ENCODE data around the gene ASB8.

Gene ASB8

GRCh38 chr12:48193623-48194022 lies 36.3 kb upstream of the ASB8 start:
- H3K4me1 ChIP-seq (ENCODE audit: insufficient read depth, low read length) = no peaks in the 10 kb centered on the region
- H3K27ac ChIP-seq (ENCODE audit: low read depth, low read length) = no peak overlapping the region

GRCh38 chr12:48192861-48193260 lies 35.5 kb upstream of the ASB8 start:
- H3K4me3 ChIP-seq (ENCODE audit: low read depth in 1 of 2, low read length in 2 of 2) = no peak overlapping the region
- no peaks in the 10 kb centered on the region for H3K4me1 ChIP-seq (ENCODE audit: insufficient read depth, low read length)
- H3K9ac ChIP-seq (ENCODE audit: low read length) = no peak overlapping the region
- no peaks in the 10 kb centered on the region for H3K27me3 ChIP-seq (ENCODE audit: control insufficient read depth in 1 of 2, insufficient read depth in 2 of 2, low read length in 2 of 2)
- H3K27ac ChIP-seq (ENCODE audit: low read depth, low read length) = no peak overlapping the region
- no peaks in the 10 kb centered on the region for H3K36me3 ChIP-seq (ENCODE audit: insufficient read depth, low read length)
- H3K9me3 ChIP-seq (ENCODE audit: low read length) = no peaks in the 10 kb centered on the region

More at GRCh38 chr12:48193623-48194022, 36.3 kb upstream of the ASB8 start:
- Histone ChIP-seq H3K9ac (ENCODE audit: low read length) (no peak overlapping the region), H3K27me3 (ENCODE audit: control insufficient read depth in 1 of 2, insufficient read depth in 2 of 2, low read length in 2 of 2) (no peaks in the 10 kb centered on the region), H3K4me3 (ENCODE audit: low read depth in 1 of 2, low read length in 2 of 2) (no peak overlapping the region), H3K9me3 (ENCODE audit: low read length) (no peaks in the 10 kb centered on the region), H3K36me3 (ENCODE audit: insufficient read depth, low read length) (no peaks in the 10 kb centered on the region)

- Histone ChIP-seq H3K4me1 (ENCODE audit: insufficient read depth, low read length) (no peaks in the 10 kb centered on the region), H3K36me3 (ENCODE audit: insufficient read depth, low read length) (no peaks in the 10 kb centered on the region), H3K27ac (ENCODE audit: low read depth, low read length) (no peak overlapping the region), H3K9ac (ENCODE audit: low read length) (no peak overlapping the region), H3K27me3 (ENCODE audit: control insufficient read depth in 1 of 2, insufficient read depth in 2 of 2, low read length in 2 of 2) (no peaks in the 10 kb centered on the region), H3K4me3 (ENCODE audit: low read depth in 1 of 2, low read length in 2 of 2) (no peak overlapping the region), H3K9me3 (ENCODE audit: low read length) (no peaks in the 10 kb centered on the region)
Observed at GRCh38 chr12:48191096-48191495, 33.8 kb upstream of the ASB8 start.

GRCh38 chr12:48189331-48190125 lies 32.2 kb upstream of the ASB8 start:
- Histone ChIP-seq H3K9me3 (ENCODE audit: low read length) (no peaks in the 10 kb centered on the region), H3K4me1 (ENCODE audit: insufficient read depth, low read length) (peaks cover 4% of the 10 kb centered on the region), H3K27me3 (ENCODE audit: control insufficient read depth in 1 of 2, insufficient read depth in 2 of 2, low read length in 2 of 2) (peaks cover 2 to 6% of the 10 kb centered on the region in 2 donors), H3K4me3 (ENCODE audit: low read depth in 1 of 2, low read length in 2 of 2) (no peak overlapping the region), H3K9ac (ENCODE audit: low read length) (no peak overlapping the region), H3K27ac (ENCODE audit: low read depth, low read length) (no peak overlapping the region), H3K36me3 (ENCODE audit: insufficient read depth, low read length) (no peaks in the 10 kb centered on the region)

- H3K9me3 ChIP-seq (ENCODE audit: low read length) = no peaks in the 10 kb centered on the region
- H3K27me3 ChIP-seq (ENCODE audit: control insufficient read depth in 1 of 2, insufficient read depth in 2 of 2, low read length in 2 of 2) = peaks cover 11 to 16% of the 10 kb centered on the region in 2 donors
- H3K27ac ChIP-seq (ENCODE audit: low read depth, low read length) = no peak overlapping the region
- H3K36me3 ChIP-seq (ENCODE audit: insufficient read depth, low read length) = no peaks in the 10 kb centered on the region
- H3K9ac ChIP-seq (ENCODE audit: low read length) = no peak overlapping the region
- H3K4me1 ChIP-seq (ENCODE audit: insufficient read depth, low read length) = peaks cover 7% of the 10 kb centered on the region
- no peak overlapping the region for H3K4me3 ChIP-seq (ENCODE audit: low read depth in 1 of 2, low read length in 2 of 2)
Observed at GRCh38 chr12:48187916-48188695, 30.8 kb upstream of the ASB8 start.

GRCh38 chr12:48185181-48185919 lies 28.0 kb upstream of the ASB8 start:
- Histone ChIP-seq H3K4me1 (ENCODE audit: insufficient read depth, low read length) (peaks cover 15% of the 10 kb centered on the region), H3K36me3 (ENCODE audit: insufficient read depth, low read length) (no peaks in the 10 kb centered on the region), H3K27ac (ENCODE audit: low read depth, low read length) (no peak overlapping the region), H3K4me3 (ENCODE audit: low read depth in 1 of 2, low read length in 2 of 2) (no peak overlapping the region), H3K27me3 (ENCODE audit: control insufficient read depth in 1 of 2, insufficient read depth in 2 of 2, low read length in 2 of 2) (peaks cover 29 to 42% of the 10 kb centered on the region in 2 donors), H3K9me3 (ENCODE audit: low read length) (no peaks in the 10 kb centered on the region), H3K9ac (ENCODE audit: low read length) (no peak overlapping the region)

- H3K9me3 ChIP-seq (ENCODE audit: low read length) = no peaks in the 10 kb centered on the region
- no peaks in the 10 kb centered on the region for H3K36me3 ChIP-seq (ENCODE audit: insufficient read depth, low read length)
- peak overlapping the region; percentile 43 to 92 for H3K4me3 ChIP-seq (ENCODE audit: low read depth in 1 of 2, low read length in 2 of 2)
- peaks cover 29 to 47% of the 10 kb centered on the region in 2 donors for H3K27me3 ChIP-seq (ENCODE audit: control insufficient read depth in 1 of 2, insufficient read depth in 2 of 2, low read length in 2 of 2)
- H3K4me1 ChIP-seq (ENCODE audit: insufficient read depth, low read length) = peaks cover 15% of the 10 kb centered on the region
- no peak overlapping the region for H3K27ac ChIP-seq (ENCODE audit: low read depth, low read length)
- no peak overlapping the region for H3K9ac ChIP-seq (ENCODE audit: low read length)
Observed at GRCh38 chr12:48184549-48184922, 27.2 kb upstream of the ASB8 start.

GRCh38 chr12:48183876-48184548 lies 26.7 kb upstream of the ASB8 start:
- peaks cover 29 to 47% of the 10 kb centered on the region in 2 donors for H3K27me3 ChIP-seq (ENCODE audit: control insufficient read depth in 1 of 2, insufficient read depth in 2 of 2, low read length in 2 of 2)
- H3K4me1 ChIP-seq (ENCODE audit: insufficient read depth, low read length) = peaks cover 15% of the 10 kb centered on the region
- H3K36me3 ChIP-seq (ENCODE audit: insufficient read depth, low read length) = no peaks in the 10 kb centered on the region
- H3K9me3 ChIP-seq (ENCODE audit: low read length) = no peaks in the 10 kb centered on the region
- peak overlapping the region; percentile 43 to 92 for H3K4me3 ChIP-seq (ENCODE audit: low read depth in 1 of 2, low read length in 2 of 2)
- no peak overlapping the region for H3K27ac ChIP-seq (ENCODE audit: low read depth, low read length)
- no peak overlapping the region for H3K9ac ChIP-seq (ENCODE audit: low read length)

- Histone ChIP-seq H3K36me3 (ENCODE audit: insufficient read depth, low read length) (no peaks in the 10 kb centered on the region), H3K27me3 (ENCODE audit: control insufficient read depth in 1 of 2, insufficient read depth in 2 of 2, low read length in 2 of 2) (peaks cover 29 to 47% of the 10 kb centered on the region in 2 donors), H3K9me3 (ENCODE audit: low read length) (no peaks in the 10 kb centered on the region), H3K4me1 (ENCODE audit: insufficient read depth, low read length) (peaks cover 15% of the 10 kb centered on the region), H3K9ac (ENCODE audit: low read length) (no peak within 1 kb of the TSS), H3K27ac (ENCODE audit: low read depth, low read length) (no peak within 1 kb of the TSS), H3K4me3 (ENCODE audit: low read depth in 1 of 2, low read length in 2 of 2) (peak within 1 kb of the TSS; percentile 43 to 92)
Observed at GRCh38 chr12:48183091-48183875, 26.0 kb upstream of the ASB8 start, which contains the start of gene CCDC184. Gene CCDC184, plus strand, starts transcription at chr12:48183644. Its CDS starts 479 bp downstream, at chr12:48184123.

GRCh38 chr12:48182631-48183030 lies 25.3 kb upstream of the ASB8 start:
- Histone ChIP-seq H3K36me3 (ENCODE audit: insufficient read depth, low read length) (no peaks in the 10 kb centered on the region), H3K4me3 (ENCODE audit: low read depth in 1 of 2, low read length in 2 of 2) (peak overlapping the region; percentile 43 to 92), H3K9ac (ENCODE audit: low read length) (no peak overlapping the region), H3K27ac (ENCODE audit: low read depth, low read length) (no peak overlapping the region), H3K27me3 (ENCODE audit: control insufficient read depth in 1 of 2, insufficient read depth in 2 of 2, low read length in 2 of 2) (peaks cover 29 to 47% of the 10 kb centered on the region in 2 donors), H3K4me1 (ENCODE audit: insufficient read depth, low read length) (peaks cover 15% of the 10 kb centered on the region), H3K9me3 (ENCODE audit: low read length) (no peaks in the 10 kb centered on the region)

All from muscle layer of colon (tissue), 2 donors.